H1 (cell line): ENCODE measurements around the gene RYK.

Source experiments
- EP300 ChIP-seq, 2 experiments: IDR thresholded peaks; 1 replicate in 1 of 2; 2 replicates in 1 of 2; pipeline ENCODE4 v1.6.1; 2011 to 2012; ENCODE audit warnings: low read depth in 2 of 2, low read length in 2 of 2, mild to moderate bottlenecking in 2 of 2, borderline replicate concordance in 1 of 2, inconsistent platforms in 1 of 2, moderate library complexity in 1 of 2
- JUN ChIP-seq: IDR thresholded peaks from 2 replicates; pipeline ENCODE4 v1.6.1; 2011; ENCODE audit warnings: low read depth, mild to moderate bottlenecking, improper control_type of control experiment, low read length
- KDM5A ChIP-seq: fragments of 200-600 bp; IDR thresholded peaks from 2 replicates; pipeline ENCODE4 v1.7.1; 2012; ENCODE audit warnings: mild to moderate bottlenecking, low read length, inconsistent platforms, mixed read lengths
- POLR2A ChIP-seq, 2 experiments: IDR thresholded peaks; 1 replicate in 1 of 2; 2 replicates in 1 of 2; pipeline ENCODE4 v1.6.1; 2011; ENCODE audit warnings: low read depth in 2 of 2, low read length in 2 of 2, mild to moderate bottlenecking in 2 of 2; ENCODE audit errors: control extremely low read depth in 1 of 2
- POLR2AphosphoS5 ChIP-seq: IDR thresholded peaks from 2 replicates; pipeline ENCODE4 v1.6.1; 2011; ENCODE audit warnings: low read depth, low read length
- TAF1 ChIP-seq: IDR thresholded peaks from 2 replicates; pipeline ENCODE4 v1.6.1; 2011; ENCODE audit warnings: mild to moderate bottlenecking, low read depth, low read length
- TBP ChIP-seq: IDR thresholded peaks from 2 replicates; pipeline ENCODE4 v1.6.1; 2011; ENCODE audit warnings: low read depth, low read length, improper control_type of control experiment
- TCF12 ChIP-seq: IDR thresholded peaks from 2 replicates; pipeline ENCODE4 v1.6.1; 2011; ENCODE audit warnings: low read depth, mild to moderate bottlenecking, low read length
- TEAD4 ChIP-seq: IDR thresholded peaks from 2 replicates; pipeline ENCODE4 v1.6.1; 2012; ENCODE audit warnings: low read depth, low read length, inconsistent platforms, mixed read lengths
- TF ChIP-seq, protein P1 (sequence below), 3 experiments: IDR thresholded peaks; 1 replicate in 2 of 3; 2 replicates in 1 of 3; pipeline versions ENCODE4 v1.5.1 to v1.6.1; 2011; ENCODE audit warnings: low read length in 3 of 3, mild to moderate bottlenecking in 3 of 3, inconsistent platforms in 2 of 3, low read depth in 1 of 3, moderate library complexity in 1 of 3; ENCODE audit not compliant: insufficient read depth in 1 of 3; ENCODE audit errors: control extremely low read depth in 1 of 3
- TF ChIP-seq, protein P2 (sequence below): IDR thresholded peaks from 2 replicates; pipeline ENCODE4 v1.6.1; 2011; ENCODE audit warnings: low read depth, mild to moderate bottlenecking, low read length; ENCODE audit not compliant: insufficient read depth

DNA sequence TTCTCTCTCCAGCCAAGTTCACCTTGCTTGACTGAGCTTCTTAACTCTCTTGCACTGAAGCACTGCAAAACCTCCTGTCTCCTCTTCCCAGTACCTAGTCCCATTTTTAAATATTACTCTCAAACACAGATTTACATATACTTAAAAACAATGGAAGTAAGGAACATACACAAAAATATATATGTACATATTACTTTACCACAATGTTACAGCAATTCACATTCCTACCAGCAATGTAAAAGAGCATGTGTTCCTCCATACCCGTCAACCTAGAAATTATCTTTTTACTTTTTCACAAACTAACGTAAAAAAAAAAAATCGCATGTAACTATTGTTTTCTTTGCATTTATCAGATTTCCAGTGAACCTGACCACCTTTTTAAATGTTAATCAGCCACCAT, 60.4 kb downstream of the RYK start:
- TF ChIP-seq, protein P1, sequence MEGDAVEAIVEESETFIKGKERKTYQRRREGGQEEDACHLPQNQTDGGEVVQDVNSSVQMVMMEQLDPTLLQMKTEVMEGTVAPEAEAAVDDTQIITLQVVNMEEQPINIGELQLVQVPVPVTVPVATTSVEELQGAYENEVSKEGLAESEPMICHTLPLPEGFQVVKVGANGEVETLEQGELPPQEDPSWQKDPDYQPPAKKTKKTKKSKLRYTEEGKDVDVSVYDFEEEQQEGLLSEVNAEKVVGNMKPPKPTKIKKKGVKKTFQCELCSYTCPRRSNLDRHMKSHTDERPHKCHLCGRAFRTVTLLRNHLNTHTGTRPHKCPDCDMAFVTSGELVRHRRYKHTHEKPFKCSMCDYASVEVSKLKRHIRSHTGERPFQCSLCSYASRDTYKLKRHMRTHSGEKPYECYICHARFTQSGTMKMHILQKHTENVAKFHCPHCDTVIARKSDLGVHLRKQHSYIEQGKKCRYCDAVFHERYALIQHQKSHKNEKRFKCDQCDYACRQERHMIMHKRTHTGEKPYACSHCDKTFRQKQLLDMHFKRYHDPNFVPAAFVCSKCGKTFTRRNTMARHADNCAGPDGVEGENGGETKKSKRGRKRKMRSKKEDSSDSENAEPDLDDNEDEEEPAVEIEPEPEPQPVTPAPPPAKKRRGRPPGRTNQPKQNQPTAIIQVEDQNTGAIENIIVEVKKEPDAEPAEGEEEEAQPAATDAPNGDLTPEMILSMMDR (IDR thresholded peaks at IDR 0.05; ENCODE audit: control extremely low read depth in 1 of 3, insufficient read depth in 1 of 3, low read depth in 1 of 3, low read length in 3 of 3) = no peak
- TF ChIP-seq POLR2A (IDR thresholded peaks at IDR 0.05; ENCODE audit: control extremely low read depth in 1 of 2, low read depth in 2 of 2, low read length in 2 of 2) = no peak
- TF ChIP-seq TBP = no peak
- no peak for TF ChIP-seq KDM5A
- TF ChIP-seq TCF12 = no peak
- no peak for TF ChIP-seq JUN
- TF ChIP-seq, protein P2, sequence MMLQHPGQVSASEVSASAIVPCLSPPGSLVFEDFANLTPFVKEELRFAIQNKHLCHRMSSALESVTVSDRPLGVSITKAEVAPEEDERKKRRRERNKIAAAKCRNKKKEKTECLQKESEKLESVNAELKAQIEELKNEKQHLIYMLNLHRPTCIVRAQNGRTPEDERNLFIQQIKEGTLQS = no peak
- TF ChIP-seq EP300 (IDR thresholded peaks at IDR 0.05; ENCODE audit: borderline replicate concordance in 1 of 2, low read depth in 2 of 2, low read length in 2 of 2) = no peak
- no peak for TF ChIP-seq POLR2AphosphoS5
- no peak for TF ChIP-seq TAF1
- TF ChIP-seq TEAD4 = no peak
